Uterus (tissue), 4 donors: Measurements from ENCODE around the gene HLA-DOA. TPM values are rescaled to one million over a fixed set of nuclear protein-coding genes. Genes with fewer than 3 reads are reported as not detected.

Source experiments
- DNase-seq, 2 donors: peaks; one replicate each; pipeline ENCODE4 v3.0.0-alpha.2; 2019 to 2020
- H3K27ac ChIP-seq, 2 donors: fragments of 200-600 bp; sonication (generic); 1 replicate in 1 of 2; 2 replicates in 1 of 2; pipeline ENCODE4 v1.5.1; 2016 to 2018
- H3K27me3 ChIP-seq, 2 donors: fragments of 200-600 bp; sonication (generic); one replicate each; pipeline ENCODE4 v1.5.1; 2018 to 2019; ENCODE audit warnings: control low read depth in 1 of 2
- H3K36me3 ChIP-seq, 2 donors: fragments of 200-600 bp; sonication (generic); one replicate each; pipeline ENCODE4 v1.5.1; 2019; ENCODE audit warnings: control low read depth in 1 of 2
- H3K4me1 ChIP-seq, 2 donors: fragments of 200-600 bp; sonication (generic); one replicate each; pipeline ENCODE4 v1.5.1; 2018 to 2019; ENCODE audit warnings: control low read depth in 1 of 2
- H3K4me3 ChIP-seq, 2 donors: fragments of 200-600 bp; sonication (generic); 1 replicate in 1 of 2; 2 replicates in 1 of 2; pipeline ENCODE4 v1.5.1; 2018 to 2019; ENCODE audit warnings: mild to moderate bottlenecking in 1 of 2
- H3K9me3 ChIP-seq, 2 donors: fragments of 200-600 bp; sonication (generic); one replicate each; pipeline ENCODE4 v1.5.1; 2019; ENCODE audit warnings: control low read depth in 1 of 2
- POLR2A ChIP-seq, 2 donors: fragments of 450-650 bp; IDR thresholded peaks; one replicate each; pipeline ENCODE4 v1.6.1; 2016; ENCODE audit warnings: antibody characterized with exemption in 2 of 2, mild to moderate bottlenecking in 1 of 2, moderate library complexity in 1 of 2
- intact Hi-C: fragments of 100-400 bp; cut with DNase I; formaldehyde crosslinking; loops from one replicate; pipeline ENCODE4 v1.15.1; 2023; ENCODE audit warnings: low total_unique reads
- total RNA-seq, 4 donors: library from RNA; depleted of rRNA in 3 of 4; stranded (reverse); fragments of >200 nt in 3 of 4; gene quantifications; one replicate each; pipeline versions ENCODE4 v1.1.0 to v1.2.4, GENCODE V29; 2014 to 2023
- TF ChIP-seq, protein P1 (sequence below), 4 experiments: fragments of 200-600 bp in 2 of 4; fragments of 450-650 bp in 2 of 4; sonication (generic) in 2 of 4; IDR thresholded peaks; one replicate each; pipeline ENCODE4 v1.5.1; 2016 to 2019; ENCODE audit warnings: antibody characterized with exemption in 4 of 4, mild to moderate bottlenecking in 2 of 4, moderate library complexity in 1 of 4
- donor health status: DM: yes; HTN: yes; CAD: no.

Gene HLA-DOA
- total RNA-seq, 4 donors from 2014 or later = 8.2 to 34.1 (median 18.4) TPM

GRCh38 chr6:32969685-32970412, 39.5 kb downstream of the HLA-DOA start:
- intact Hi-C loops = no loop called here
- peak; percentile 18 to 62 for TF ChIP-seq POLR2A (IDR thresholded peaks at IDR 0.05)
- TF ChIP-seq, protein P1, sequence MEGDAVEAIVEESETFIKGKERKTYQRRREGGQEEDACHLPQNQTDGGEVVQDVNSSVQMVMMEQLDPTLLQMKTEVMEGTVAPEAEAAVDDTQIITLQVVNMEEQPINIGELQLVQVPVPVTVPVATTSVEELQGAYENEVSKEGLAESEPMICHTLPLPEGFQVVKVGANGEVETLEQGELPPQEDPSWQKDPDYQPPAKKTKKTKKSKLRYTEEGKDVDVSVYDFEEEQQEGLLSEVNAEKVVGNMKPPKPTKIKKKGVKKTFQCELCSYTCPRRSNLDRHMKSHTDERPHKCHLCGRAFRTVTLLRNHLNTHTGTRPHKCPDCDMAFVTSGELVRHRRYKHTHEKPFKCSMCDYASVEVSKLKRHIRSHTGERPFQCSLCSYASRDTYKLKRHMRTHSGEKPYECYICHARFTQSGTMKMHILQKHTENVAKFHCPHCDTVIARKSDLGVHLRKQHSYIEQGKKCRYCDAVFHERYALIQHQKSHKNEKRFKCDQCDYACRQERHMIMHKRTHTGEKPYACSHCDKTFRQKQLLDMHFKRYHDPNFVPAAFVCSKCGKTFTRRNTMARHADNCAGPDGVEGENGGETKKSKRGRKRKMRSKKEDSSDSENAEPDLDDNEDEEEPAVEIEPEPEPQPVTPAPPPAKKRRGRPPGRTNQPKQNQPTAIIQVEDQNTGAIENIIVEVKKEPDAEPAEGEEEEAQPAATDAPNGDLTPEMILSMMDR (IDR thresholded peaks at IDR 0.05) = peak; percentile 37 to 63 (median 43)

DNA sequence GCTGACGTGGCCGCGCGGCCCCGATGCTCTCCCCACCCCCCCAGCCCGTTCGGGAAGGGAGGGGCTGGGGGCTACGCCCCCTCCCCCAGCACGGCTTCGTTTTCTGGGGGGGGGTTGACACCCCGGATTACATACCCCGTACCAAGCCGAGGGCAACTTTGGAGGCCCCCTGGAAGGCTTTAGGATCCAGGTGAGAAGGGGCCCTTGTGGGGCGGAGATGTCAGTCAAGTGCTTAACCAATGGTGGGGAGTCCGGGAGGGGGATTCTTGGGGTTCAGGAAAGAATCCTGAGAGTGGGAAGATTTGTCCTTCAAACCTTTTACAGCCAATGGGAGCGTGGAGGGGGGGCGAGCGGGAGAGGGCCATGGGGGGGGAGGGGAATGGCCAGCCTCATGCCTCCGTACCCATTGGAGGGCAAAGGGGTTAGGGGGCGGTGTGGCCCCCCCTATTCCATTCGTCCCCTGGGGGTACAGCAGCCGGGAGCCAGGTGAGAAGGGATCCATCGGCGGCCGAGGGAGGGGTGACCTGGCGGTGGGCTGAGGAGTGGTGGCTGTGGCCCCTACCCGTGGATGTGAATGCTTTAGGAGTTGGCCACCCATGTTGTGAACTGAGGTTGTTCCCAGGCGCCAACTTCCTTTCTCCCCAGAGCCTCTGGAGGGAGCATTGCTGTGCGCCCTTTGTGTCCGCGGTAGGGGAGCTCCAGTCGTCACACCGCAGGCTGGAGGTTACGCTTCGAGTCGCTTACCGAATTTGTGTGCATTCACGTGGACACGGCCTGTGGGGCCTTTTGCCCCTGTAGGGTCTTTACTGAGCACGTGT, 40.3 kb downstream of the HLA-DOA start:
- H3K36me3 ChIP-seq = no peaks in the 10 kb centered on the region
- intact Hi-C loops = no loop called here
- peak overlapping the region; percentile 84 to 87 for H3K4me3 ChIP-seq
- TF ChIP-seq, protein P1 (IDR thresholded peaks at IDR 0.05) = peak in 1 of 4 experiments; percentile 15
- TF ChIP-seq POLR2A (IDR thresholded peaks at IDR 0.05) = no peak
- H3K27me3 ChIP-seq = no peaks in the 10 kb centered on the region
- peak; percentile 70 to 74 for DNase-seq
- H3K27ac ChIP-seq = peak overlapping the region; percentile 98 to 100
- peaks cover 0 to 5% of the 10 kb centered on the region in 2 donors for H3K4me1 ChIP-seq
- H3K9me3 ChIP-seq = no peaks in the 10 kb centered on the region

More at GRCh38 chr6:32969685-32970412, 39.5 kb downstream of the HLA-DOA start:
- H3K9me3 ChIP-seq = no peaks in the 10 kb centered on the region
- H3K36me3 ChIP-seq = no peaks in the 10 kb centered on the region
- H3K4me1 ChIP-seq = peaks cover 0 to 8% of the 10 kb centered on the region in 2 donors
- peak overlapping the region; percentile 98 to 100 for H3K27ac ChIP-seq
- peak overlapping the region; percentile 84 to 87 for H3K4me3 ChIP-seq
- H3K27me3 ChIP-seq = no peaks in the 10 kb centered on the region
- DNase-seq = peak; percentile 83 to 96

GRCh38 chr6:32968093-32968866, 41.1 kb downstream of the HLA-DOA start, which contains the start of gene BRD2:
Gene BRD2, plus strand, starts transcription at chr6:32968594. Its CDS starts 4,305 bp downstream, at chr6:32972899.
- Histone ChIP-seq H3K4me1 (peaks cover 0 to 5% of the 10 kb centered on the region in 2 donors), H3K27me3 (no peaks in the 10 kb centered on the region), H3K9me3 (no peaks in the 10 kb centered on the region), H3K36me3 (no peaks in the 10 kb centered on the region), H3K4me3 (peak within 1 kb of the TSS; percentile 84 to 87), H3K27ac (peak within 1 kb of the TSS; percentile 98 to 100)
- peak; percentile 96 to 98 for DNase-seq
- intact Hi-C loops = no loop called here
- TF ChIP-seq, protein P1 (IDR thresholded peaks at IDR 0.05) = peak in 2 of 4 experiments; percentile 13 to 23
- TF ChIP-seq POLR2A (IDR thresholded peaks at IDR 0.05) = peak; percentile 88 to 97

DNA sequence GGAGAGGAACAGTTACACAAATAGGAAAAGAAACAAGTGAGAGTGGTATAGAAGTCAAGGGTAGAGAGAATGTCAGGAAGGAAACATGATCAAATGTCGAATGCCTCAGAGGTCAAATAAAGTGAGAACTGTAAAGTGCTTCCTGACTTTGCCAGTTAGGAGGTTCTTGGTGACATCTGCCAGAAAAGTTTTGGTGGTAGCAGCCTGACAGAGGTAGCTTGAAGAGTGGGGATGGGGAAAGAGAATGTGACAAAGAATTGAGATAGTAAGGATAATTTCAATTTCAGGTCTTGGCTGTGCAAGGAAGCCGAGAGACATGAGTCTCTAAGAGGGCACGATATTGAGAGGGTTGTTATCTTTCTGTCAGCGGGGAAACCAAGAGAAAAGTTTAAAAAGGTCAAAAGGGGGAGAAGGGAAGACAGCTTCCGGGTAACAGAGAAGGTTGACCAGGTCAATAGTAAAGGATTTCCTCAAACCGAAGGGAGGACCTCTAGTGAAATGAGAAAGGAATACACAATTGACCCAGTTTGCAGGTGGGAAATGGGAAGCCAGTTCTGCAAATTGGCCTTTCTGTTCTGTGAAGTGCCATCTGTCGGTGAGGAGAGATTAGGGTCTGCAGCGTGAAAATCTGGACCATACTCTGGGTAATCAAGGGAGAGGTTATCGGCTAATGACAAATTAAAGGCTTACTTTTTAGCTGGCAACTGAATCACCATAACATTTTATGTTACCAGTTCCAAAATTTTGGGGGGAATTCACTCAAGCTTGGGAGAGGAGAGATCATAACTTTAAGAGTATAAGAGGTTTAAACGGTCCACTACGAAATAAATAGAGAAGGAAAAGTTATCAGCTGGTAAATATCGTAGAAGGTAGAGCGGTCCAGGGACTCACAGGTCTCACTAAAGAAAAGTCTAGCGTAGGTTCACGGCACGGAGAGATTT, 42.0 kb downstream of the HLA-DOA start:
- H3K4me1 ChIP-seq = peaks cover 0 to 5% of the 10 kb centered on the region in 2 donors
- H3K36me3 ChIP-seq = no peaks in the 10 kb centered on the region
- intact Hi-C loops = no loop called here
- no peak for DNase-seq
- TF ChIP-seq, protein P1 (IDR thresholded peaks at IDR 0.05) = peak; percentile 48 to 55 (median 54)
- TF ChIP-seq POLR2A (IDR thresholded peaks at IDR 0.05) = no peak
- H3K27me3 ChIP-seq = no peaks in the 10 kb centered on the region
- no peaks in the 10 kb centered on the region for H3K9me3 ChIP-seq
- peak overlapping the region; percentile 84 to 87 for H3K4me3 ChIP-seq
- H3K27ac ChIP-seq = peak overlapping the region; percentile 98 to 100
